IPS DF 19.7 (cell line): Measurements from ENCODE around the gene USP6NL.
"Not testable (repeated sequence)": the region's sequence is repeated elsewhere in the genome, so short reads cannot be mapped to it uniquely, and the experiment has no call there.

Experiments used
- DNase-seq: peaks from one replicate; pipeline ENCODE4 v3.0.0-alpha.2; 2013; ENCODE audit warnings: low read depth, low spot score

Gene USP6NL

GRCh38 chr10:11517150-11517549, 94.3 kb downstream of the USP6NL start:
- DNase-seq, result no peak

GRCh38 chr10:11516431-11516746, 95.1 kb downstream of the USP6NL start:
- DNase-seq, result no peak

GRCh38 chr10:11515596-11516430, 95.6 kb downstream of the USP6NL start:
- DNase-seq, result no peak

GRCh38 chr10:11513727-11514126, 97.7 kb downstream of the USP6NL start:
- DNase-seq, result no peak

- no peak for DNase-seq
These were observed 98.9 kb downstream of the USP6NL start for GRCh38 chr10:11512596-11512995.

GRCh38 chr10:11511321-11511720, 100.1 kb downstream of the USP6NL start:
- DNase-seq, result no peak

- DNase-seq, result no peak
These were observed 100.7 kb downstream of the USP6NL start for GRCh38 chr10:11510736-11511135.

GRCh38 chr10:11510281-11510680, 101.2 kb downstream of the USP6NL start:
- no peak for DNase-seq

GRCh38 chr10:11509036-11509435, 102.4 kb downstream of the USP6NL start:
- no peak for DNase-seq

GRCh38 chr10:11506247-11506789, 105.1 kb downstream of the USP6NL start:
- no peak for DNase-seq

GRCh38 chr10:11505639-11506038, 105.8 kb downstream of the USP6NL start:
- DNase-seq, result no peak

- no peak for DNase-seq
These were observed 106.7 kb downstream of the USP6NL start for GRCh38 chr10:11504566-11505285.

GRCh38 chr10:11501600-11501999, 109.8 kb downstream of the USP6NL start:
- no peak for DNase-seq

- no peak for DNase-seq
These were observed 111.9 kb downstream of the USP6NL start for GRCh38 chr10:11499425-11500071.

GRCh38 chr10:11498399-11498798, 113.1 kb downstream of the USP6NL start:
- DNase-seq, result no peak

GRCh38 chr10:11494923-11495322, 116.5 kb downstream of the USP6NL start:
- DNase-seq, result not testable (repeated sequence)

- DNase-seq, result no peak
These were observed 117.8 kb downstream of the USP6NL start for GRCh38 chr10:11493646-11494045.

GRCh38 chr10:11491087-11491486, 120.4 kb downstream of the USP6NL start:
- DNase-seq, result no peak

GRCh38 chr10:11489591-11489990, 121.9 kb downstream of the USP6NL start:
- no peak for DNase-seq

- DNase-seq, result no peak
These were observed 123.3 kb downstream of the USP6NL start for GRCh38 chr10:11488126-11488525.

- DNase-seq, result no peak
These were observed 128.0 kb downstream of the USP6NL start for GRCh38 chr10:11483201-11484148.
